ENCODE results near the gene PGS1.

The PGS1 gene

GRCh38 chr17:78426293-78426879 lies 47.9 kb downstream of the PGS1 start:
- Histone ChIP-seq H3K27ac (ENCODE audit: low read length) (no peak overlapping the region), H3K9me3 (ENCODE audit: control insufficient read depth in 1 of 2, low read length in 2 of 2) (no peaks in the 10 kb centered on the region), H3K27me3 (ENCODE audit: low read depth, low read length) (no peaks in the 10 kb centered on the region), H3K4me1 (ENCODE audit: control insufficient read depth in 1 of 2, insufficient read depth in 2 of 2, low read length in 2 of 2) (peaks cover 0 to 10% of the 10 kb centered on the region in 2 donors), H3K36me3 (ENCODE audit: control insufficient read depth in 1 of 2, insufficient read depth in 2 of 2, low read length in 2 of 2) (peaks cover 23 to 56% of the 10 kb centered on the region in 2 donors), H3K4me3 (ENCODE audit: low read depth in 1 of 2, low read length in 2 of 2) (no peak overlapping the region)

- Histone ChIP-seq H3K9me3 (ENCODE audit: control insufficient read depth in 1 of 2, low read length in 2 of 2) (no peaks in the 10 kb centered on the region), H3K4me3 (ENCODE audit: low read depth in 1 of 2, low read length in 2 of 2) (no peak overlapping the region), H3K36me3 (ENCODE audit: control insufficient read depth in 1 of 2, insufficient read depth in 2 of 2, low read length in 2 of 2) (peaks cover 23 to 51% of the 10 kb centered on the region in 2 donors), H3K4me1 (ENCODE audit: control insufficient read depth in 1 of 2, insufficient read depth in 2 of 2, low read length in 2 of 2) (peaks cover 0 to 10% of the 10 kb centered on the region in 2 donors), H3K27me3 (ENCODE audit: low read depth, low read length) (no peaks in the 10 kb centered on the region), H3K27ac (ENCODE audit: low read length) (no peak overlapping the region)
These were observed 48.7 kb downstream of the PGS1 start for GRCh38 chr17:78427140-78427539.

DNA sequence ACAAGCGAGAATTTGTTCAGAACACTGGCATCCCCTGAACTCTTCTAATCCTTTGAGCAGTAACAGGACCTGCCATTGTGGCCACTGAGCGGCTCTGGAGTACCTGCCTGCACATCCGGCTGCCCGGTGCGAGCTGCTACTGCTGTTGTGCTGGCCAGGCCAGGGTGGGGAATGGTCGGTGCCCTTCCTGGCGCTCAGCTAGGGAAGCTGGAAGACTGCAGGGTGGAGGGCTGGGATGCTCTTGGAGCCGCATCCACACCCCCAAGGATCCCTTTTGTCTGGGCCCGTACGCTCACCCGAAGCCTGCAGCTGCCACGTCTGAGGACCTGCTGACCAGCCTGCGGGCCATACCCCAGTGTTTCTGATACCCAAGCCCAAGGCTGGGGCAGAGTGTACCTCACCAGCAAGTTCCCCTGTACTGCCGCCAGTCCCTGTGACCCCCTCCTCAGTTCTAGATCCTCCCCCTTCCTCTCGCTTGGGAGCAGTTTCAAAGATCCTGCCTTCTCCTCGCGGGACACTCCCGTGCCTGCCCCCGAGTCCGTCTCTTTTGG lies 49.7 kb downstream of the PGS1 start:
- Histone ChIP-seq H3K9me3 (ENCODE audit: control insufficient read depth in 1 of 2, low read length in 2 of 2) (no peaks in the 10 kb centered on the region), H3K36me3 (ENCODE audit: control insufficient read depth in 1 of 2, insufficient read depth in 2 of 2, low read length in 2 of 2) (peaks cover 23 to 51% of the 10 kb centered on the region in 2 donors), H3K27me3 (ENCODE audit: low read depth, low read length) (no peaks in the 10 kb centered on the region), H3K4me1 (ENCODE audit: control insufficient read depth in 1 of 2, insufficient read depth in 2 of 2, low read length in 2 of 2) (peaks cover 0 to 14% of the 10 kb centered on the region in 2 donors), H3K27ac (ENCODE audit: low read length) (no peak overlapping the region), H3K4me3 (ENCODE audit: low read depth in 1 of 2, low read length in 2 of 2) (no peak overlapping the region)

GRCh38 chr17:78428836-78429617 lies 50.6 kb downstream of the PGS1 start:
- Histone ChIP-seq H3K9me3 (ENCODE audit: control insufficient read depth in 1 of 2, low read length in 2 of 2) (no peaks in the 10 kb centered on the region), H3K27ac (ENCODE audit: low read length) (no peak overlapping the region), H3K36me3 (ENCODE audit: control insufficient read depth in 1 of 2, insufficient read depth in 2 of 2, low read length in 2 of 2) (peaks cover 16 to 45% of the 10 kb centered on the region in 2 donors), H3K4me3 (ENCODE audit: low read depth in 1 of 2, low read length in 2 of 2) (no peak overlapping the region), H3K27me3 (ENCODE audit: low read depth, low read length) (no peaks in the 10 kb centered on the region), H3K4me1 (ENCODE audit: control insufficient read depth in 1 of 2, insufficient read depth in 2 of 2, low read length in 2 of 2) (peaks cover 0 to 14% of the 10 kb centered on the region in 2 donors)

GRCh38 chr17:78429618-78429995 lies 51.2 kb downstream of the PGS1 start:
- Histone ChIP-seq H3K9me3 (ENCODE audit: control insufficient read depth in 1 of 2, low read length in 2 of 2) (no peaks in the 10 kb centered on the region), H3K27me3 (ENCODE audit: low read depth, low read length) (no peaks in the 10 kb centered on the region), H3K4me1 (ENCODE audit: control insufficient read depth in 1 of 2, insufficient read depth in 2 of 2, low read length in 2 of 2) (peaks cover 0 to 14% of the 10 kb centered on the region in 2 donors), H3K4me3 (ENCODE audit: low read depth in 1 of 2, low read length in 2 of 2) (no peak overlapping the region), H3K27ac (ENCODE audit: low read length) (no peak overlapping the region), H3K36me3 (ENCODE audit: control insufficient read depth in 1 of 2, insufficient read depth in 2 of 2, low read length in 2 of 2) (peaks cover 16 to 39% of the 10 kb centered on the region in 2 donors)

DNA sequence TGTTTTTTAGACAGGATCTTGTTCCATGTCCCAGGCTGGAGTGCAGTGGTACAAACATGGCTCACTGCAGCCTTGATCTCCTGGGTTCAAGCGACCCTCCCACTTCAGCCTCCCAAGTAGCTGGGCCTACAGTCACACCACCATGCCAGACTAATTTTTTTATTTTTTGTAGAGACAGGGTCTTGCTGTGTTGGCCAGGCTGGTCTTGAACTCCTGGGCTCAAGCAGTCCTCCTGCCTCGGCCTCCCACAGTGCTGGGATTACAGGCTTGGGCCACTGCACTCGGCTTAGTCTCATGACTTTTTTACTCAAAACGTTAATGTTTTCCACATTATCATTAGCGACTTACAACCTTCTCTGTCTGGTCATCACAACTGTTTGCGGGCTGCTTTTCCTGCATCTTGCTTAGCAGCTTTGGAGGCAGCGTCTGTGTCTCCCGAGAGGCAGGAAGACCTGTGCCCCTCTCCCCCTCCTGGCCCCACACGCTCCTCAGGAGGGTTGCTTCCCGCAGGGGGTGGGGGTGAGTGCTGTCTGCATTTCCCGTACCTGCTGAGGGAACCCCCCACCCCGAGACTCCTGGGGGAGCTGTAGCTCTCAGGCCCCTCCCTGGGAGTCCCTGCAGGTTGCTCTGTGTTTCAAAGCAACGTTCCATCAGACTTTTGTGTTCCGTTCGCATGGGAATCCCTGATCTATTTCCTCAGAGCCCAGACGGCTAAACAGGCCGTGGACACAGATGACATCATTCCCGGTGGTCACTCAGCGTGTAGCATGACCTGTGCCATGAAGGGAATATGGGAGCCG lies 52.6 kb downstream of the PGS1 start:
- no peak overlapping the region for H3K4me3 ChIP-seq (ENCODE audit: low read depth in 1 of 2, low read length in 2 of 2)
- no peaks in the 10 kb centered on the region for H3K27me3 ChIP-seq (ENCODE audit: low read depth, low read length)
- peaks cover 11 to 29% of the 10 kb centered on the region in 2 donors for H3K36me3 ChIP-seq (ENCODE audit: control insufficient read depth in 1 of 2, insufficient read depth in 2 of 2, low read length in 2 of 2)
- peaks cover 0 to 14% of the 10 kb centered on the region in 2 donors for H3K4me1 ChIP-seq (ENCODE audit: control insufficient read depth in 1 of 2, insufficient read depth in 2 of 2, low read length in 2 of 2)
- no peaks in the 10 kb centered on the region for H3K9me3 ChIP-seq (ENCODE audit: control insufficient read depth in 1 of 2, low read length in 2 of 2)
- H3K27ac ChIP-seq (ENCODE audit: low read length) = no peak overlapping the region

GRCh38 chr17:78431692-78431958 lies 53.2 kb downstream of the PGS1 start:
- H3K4me3 ChIP-seq (ENCODE audit: low read depth in 1 of 2, low read length in 2 of 2) = no peak overlapping the region
- H3K27ac ChIP-seq (ENCODE audit: low read length) = no peak overlapping the region
- peaks cover 0 to 14% of the 10 kb centered on the region in 2 donors for H3K4me1 ChIP-seq (ENCODE audit: control insufficient read depth in 1 of 2, insufficient read depth in 2 of 2, low read length in 2 of 2)
- no peaks in the 10 kb centered on the region for H3K9me3 ChIP-seq (ENCODE audit: control insufficient read depth in 1 of 2, low read length in 2 of 2)
- no peaks in the 10 kb centered on the region for H3K27me3 ChIP-seq (ENCODE audit: low read depth, low read length)
- H3K36me3 ChIP-seq (ENCODE audit: control insufficient read depth in 1 of 2, insufficient read depth in 2 of 2, low read length in 2 of 2) = peaks cover 11 to 23% of the 10 kb centered on the region in 2 donors

DNA sequence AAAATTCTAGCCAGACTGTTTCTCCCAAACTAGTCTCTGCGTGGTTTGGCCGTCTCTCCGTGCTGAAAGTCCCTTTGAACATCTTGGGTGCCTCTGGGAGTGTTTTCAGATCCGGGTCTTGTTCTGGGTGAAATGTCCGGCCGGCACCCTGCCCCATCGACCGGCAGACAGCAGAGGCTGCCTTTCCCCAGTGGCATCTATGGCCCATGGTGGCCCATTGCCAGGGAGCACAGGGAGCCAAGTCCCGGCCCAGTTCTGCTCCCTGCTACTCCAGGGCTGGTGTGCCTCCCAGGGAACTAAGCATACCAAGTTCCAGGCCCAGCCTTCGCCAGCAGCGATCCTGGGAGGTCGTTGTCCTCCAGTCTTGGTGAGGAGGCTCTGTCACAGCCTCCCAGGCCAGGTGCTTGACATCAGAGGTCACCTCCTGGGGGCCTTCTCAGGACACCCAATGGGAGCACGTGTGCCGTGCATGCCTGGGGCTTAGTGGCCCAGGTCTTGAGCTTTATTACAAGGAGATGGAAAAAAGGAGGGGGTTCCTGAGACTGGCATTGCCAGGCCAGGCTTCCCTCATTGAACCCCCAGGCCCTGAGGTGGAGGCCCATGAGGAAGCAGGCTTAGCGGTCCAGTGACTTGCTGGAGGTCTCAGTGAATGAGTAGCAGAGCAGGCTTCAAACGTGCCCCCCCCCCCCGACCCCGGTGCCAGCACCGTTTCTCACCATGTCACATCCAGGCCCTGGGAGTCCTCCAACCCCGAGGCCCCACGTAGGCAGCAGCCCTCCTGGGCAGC lies 54.0 kb downstream of the PGS1 start:
- Histone ChIP-seq H3K4me1 (ENCODE audit: control insufficient read depth in 1 of 2, insufficient read depth in 2 of 2, low read length in 2 of 2) (peaks cover 0 to 14% of the 10 kb centered on the region in 2 donors), H3K4me3 (ENCODE audit: low read depth in 1 of 2, low read length in 2 of 2) (no peak overlapping the region), H3K27me3 (ENCODE audit: low read depth, low read length) (no peaks in the 10 kb centered on the region), H3K36me3 (ENCODE audit: control insufficient read depth in 1 of 2, insufficient read depth in 2 of 2, low read length in 2 of 2) (peaks cover 4 to 15% of the 10 kb centered on the region in 2 donors), H3K27ac (ENCODE audit: low read length) (no peak overlapping the region), H3K9me3 (ENCODE audit: control insufficient read depth in 1 of 2, low read length in 2 of 2) (no peaks in the 10 kb centered on the region)

DNA sequence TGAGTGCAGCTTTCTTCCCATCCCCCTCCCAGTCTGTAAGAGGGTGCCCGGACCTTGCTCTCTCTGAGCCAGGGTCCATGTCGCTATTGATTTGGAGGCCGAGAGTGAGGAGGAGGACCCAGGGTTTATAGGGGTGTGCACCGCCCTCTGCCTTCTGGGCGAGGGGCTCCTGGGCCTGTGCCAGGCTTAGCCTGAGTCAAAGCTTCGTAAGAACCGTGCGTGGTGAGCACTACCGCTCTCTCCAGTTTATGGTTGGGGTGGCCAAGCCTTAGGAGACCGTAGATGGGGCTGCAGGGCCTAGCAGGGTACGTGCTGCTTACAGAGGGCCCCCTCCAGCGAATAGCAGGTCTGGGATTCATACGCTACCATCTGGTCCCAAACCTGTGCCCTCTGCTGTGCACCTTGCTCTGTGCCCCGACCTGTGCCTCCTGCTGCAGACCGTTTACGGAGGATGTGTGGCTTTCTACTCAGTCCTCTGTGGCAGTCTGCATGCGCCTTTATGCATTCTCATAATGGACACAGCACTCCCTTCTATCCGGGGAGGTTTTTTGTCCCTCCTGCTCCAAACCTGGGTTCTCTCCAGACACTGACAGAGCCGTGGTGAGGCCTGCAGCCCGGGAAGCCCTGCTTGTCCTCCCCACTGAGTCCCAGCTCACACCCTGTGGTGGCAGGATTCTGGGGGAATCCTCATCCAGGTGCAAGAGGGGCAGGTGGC lies 54.7 kb downstream of the PGS1 start:
- Histone ChIP-seq H3K4me1 (ENCODE audit: control insufficient read depth in 1 of 2, insufficient read depth in 2 of 2, low read length in 2 of 2) (peaks cover 0 to 14% of the 10 kb centered on the region in 2 donors), H3K27me3 (ENCODE audit: low read depth, low read length) (no peaks in the 10 kb centered on the region), H3K27ac (ENCODE audit: low read length) (no peak overlapping the region), H3K4me3 (ENCODE audit: low read depth in 1 of 2, low read length in 2 of 2) (no peak overlapping the region), H3K9me3 (ENCODE audit: control insufficient read depth in 1 of 2, low read length in 2 of 2) (no peaks in the 10 kb centered on the region), H3K36me3 (ENCODE audit: control insufficient read depth in 1 of 2, insufficient read depth in 2 of 2, low read length in 2 of 2) (peaks cover 3 to 11% of the 10 kb centered on the region in 2 donors)

DNA sequence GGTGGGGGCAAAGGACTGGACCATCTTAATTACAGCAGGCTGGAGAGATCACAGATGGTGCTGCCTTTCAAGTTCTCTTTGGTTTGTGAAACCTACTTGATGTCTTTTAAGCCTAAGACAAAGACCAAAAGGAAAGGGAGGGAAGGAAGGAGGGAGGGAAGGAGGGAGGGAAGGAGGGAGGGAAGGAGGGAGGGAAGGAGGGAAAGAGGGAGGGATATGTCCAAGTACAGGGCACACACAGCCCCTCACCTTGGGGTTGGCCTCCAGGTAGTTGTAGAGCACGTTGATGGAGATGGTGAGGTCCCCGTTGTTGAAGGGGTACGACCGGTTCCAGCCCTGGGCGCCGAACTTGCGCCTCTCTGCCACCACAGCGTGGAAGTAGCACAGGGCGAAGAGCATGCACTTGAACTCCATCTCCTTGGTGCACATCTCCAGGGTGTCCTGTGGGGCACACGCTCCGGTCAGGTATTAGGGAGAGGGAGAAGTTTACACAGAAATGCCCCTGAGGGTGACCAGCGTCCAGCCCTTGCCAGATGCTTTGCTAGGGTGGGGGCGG lies 55.4 kb downstream of the PGS1 start:
- H3K36me3 ChIP-seq (ENCODE audit: control insufficient read depth in 1 of 2, insufficient read depth in 2 of 2, low read length in 2 of 2) = peaks cover 3 to 8% of the 10 kb centered on the region in 2 donors
- no peak overlapping the region for H3K4me3 ChIP-seq (ENCODE audit: low read depth in 1 of 2, low read length in 2 of 2)
- H3K27ac ChIP-seq (ENCODE audit: low read length) = no peak overlapping the region
- peaks cover 0 to 8% of the 10 kb centered on the region in 2 donors for H3K4me1 ChIP-seq (ENCODE audit: control insufficient read depth in 1 of 2, insufficient read depth in 2 of 2, low read length in 2 of 2)
- no peaks in the 10 kb centered on the region for H3K27me3 ChIP-seq (ENCODE audit: low read depth, low read length)
- H3K9me3 ChIP-seq (ENCODE audit: control insufficient read depth in 1 of 2, low read length in 2 of 2) = no peaks in the 10 kb centered on the region
